HG03565 (cell line): ENCODE measurements around the gene PSMB10.

Experiments used
- ATAC-seq: cut with Tn5 transposase; IDR thresholded peaks from one replicate; pipeline ENCODE4 v1.9.1; 2021; ENCODE audit warnings: mild to moderate bottlenecking, moderate library complexity; ENCODE audit not compliant: unreplicated experiment

Gene PSMB10

DNA sequence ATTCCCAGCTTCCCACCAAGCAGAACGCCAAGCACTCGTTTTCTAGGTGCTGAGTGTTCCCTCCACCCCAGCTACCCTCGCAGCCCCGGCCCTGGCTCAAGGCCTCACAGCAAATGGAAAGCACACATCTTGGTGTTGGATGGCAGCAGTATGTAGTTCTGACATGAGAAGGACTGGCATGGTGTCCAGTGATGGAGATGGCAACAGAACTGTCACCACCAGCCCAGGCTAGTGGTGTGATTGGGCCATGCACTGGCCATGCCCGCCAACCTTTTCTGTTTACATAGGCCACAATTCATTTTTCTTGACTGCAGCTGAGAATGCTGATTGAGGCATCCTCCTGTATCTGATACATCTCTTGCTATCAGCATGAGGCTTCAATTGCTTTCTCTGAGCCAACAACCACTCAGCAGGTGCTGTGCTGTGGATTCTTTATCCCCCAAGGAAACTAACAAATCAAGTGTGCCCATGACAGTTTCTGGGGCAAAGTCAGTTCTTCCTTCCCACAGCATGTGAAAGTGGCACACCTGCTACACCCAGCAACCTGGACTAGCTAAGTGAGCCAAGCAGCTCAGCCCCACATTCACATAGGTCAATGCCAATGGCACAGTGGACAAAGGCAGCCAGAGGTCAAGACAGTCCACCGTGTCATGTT is 28.0 kb upstream of the PSMB10 start:
- no peak for ATAC-seq

DNA sequence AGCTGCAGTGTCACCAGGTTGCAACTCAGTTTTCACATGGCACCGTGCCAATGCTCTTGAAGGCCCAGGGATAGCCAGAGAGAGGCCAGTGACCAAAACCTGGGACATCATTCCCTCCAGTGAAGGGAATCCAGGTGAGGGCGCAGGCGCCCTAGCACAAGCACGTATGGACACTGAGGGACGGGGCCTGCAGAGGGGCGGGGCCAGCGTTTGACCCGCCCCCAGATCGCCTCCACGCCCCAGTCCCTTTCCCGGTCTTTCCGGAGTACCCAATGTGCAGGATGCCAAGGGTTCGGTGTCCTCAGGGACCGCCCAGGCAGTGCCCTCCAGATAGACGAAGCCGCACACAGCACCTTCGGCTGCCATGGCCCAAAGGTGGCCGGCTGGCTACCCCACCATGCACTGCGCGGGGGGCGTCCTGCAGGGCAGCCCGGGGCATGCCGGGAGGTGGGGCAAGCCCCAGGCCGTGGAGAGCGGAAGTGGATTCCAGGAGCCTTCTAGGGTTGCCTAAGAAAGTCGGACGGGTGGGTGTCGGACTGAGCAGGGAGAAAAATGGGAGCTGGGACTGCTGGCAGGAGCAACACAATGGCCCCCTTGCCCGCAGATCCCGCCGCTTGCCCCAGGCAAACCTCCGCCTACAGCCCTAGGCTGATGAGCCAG is 27.1 kb upstream of the PSMB10 start:
- ATAC-seq: no peak

DNA sequence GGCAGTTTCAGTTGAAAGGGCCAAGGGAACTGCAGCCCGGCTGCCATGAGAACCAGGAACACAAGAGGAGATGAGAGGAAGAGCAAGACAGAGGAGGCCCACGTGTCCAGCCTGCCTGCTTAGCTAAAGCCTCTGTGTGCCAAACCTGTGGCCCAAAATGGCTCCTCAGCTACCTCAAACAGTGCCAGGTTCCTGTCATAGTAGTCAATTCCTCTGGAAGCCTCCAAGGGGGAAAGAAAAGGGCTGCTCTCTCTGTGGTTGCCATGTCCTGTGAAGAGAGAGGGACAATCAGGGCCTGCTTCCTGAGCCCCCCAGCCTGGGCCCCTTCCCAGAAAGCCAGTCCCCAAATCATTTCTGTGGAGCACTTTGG is 26.6 kb upstream of the PSMB10 start:
- ATAC-seq: no peak

DNA sequence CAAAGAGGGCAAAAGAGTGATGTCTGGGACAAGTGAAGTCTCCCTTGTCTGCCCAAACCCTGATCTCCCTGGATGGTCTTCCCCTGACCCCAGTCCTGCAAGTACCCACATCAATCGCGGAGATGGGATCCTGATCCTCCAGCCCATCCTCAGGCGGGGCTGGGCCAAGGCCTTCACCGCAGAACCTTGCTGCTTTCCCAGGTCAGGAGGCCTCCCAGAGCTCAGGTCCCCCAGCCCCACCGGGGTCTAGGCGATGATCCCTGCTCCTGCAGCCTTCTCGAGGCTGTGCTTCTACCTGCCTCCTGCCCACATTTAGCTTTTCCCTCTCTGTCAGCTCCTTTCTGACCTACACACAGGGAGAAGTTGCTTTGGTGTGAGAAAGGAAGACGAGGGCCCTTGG is 25.5 kb upstream of the PSMB10 start:
- ATAC-seq: no peak

DNA sequence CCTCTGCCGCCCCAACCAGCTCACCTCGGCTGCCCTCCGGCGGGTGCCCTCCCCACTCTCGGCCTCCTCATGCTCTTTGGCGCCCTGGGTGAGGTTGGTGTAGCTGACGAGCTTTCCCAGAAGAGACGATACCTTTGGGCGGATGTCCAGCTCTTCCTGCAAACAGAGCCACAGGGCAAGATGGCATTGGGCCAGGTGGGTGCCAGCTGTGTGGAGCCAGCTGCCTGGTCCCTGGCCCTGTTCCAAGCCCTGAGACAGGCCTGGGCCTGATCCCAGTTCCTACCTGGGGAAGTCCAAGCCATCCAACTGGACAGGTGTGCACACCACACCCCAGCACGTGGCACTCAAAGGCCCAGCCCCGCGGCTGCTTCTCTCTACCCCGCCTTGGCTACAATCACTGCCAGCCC is 24.9 kb upstream of the PSMB10 start:
- no peak for ATAC-seq

DNA sequence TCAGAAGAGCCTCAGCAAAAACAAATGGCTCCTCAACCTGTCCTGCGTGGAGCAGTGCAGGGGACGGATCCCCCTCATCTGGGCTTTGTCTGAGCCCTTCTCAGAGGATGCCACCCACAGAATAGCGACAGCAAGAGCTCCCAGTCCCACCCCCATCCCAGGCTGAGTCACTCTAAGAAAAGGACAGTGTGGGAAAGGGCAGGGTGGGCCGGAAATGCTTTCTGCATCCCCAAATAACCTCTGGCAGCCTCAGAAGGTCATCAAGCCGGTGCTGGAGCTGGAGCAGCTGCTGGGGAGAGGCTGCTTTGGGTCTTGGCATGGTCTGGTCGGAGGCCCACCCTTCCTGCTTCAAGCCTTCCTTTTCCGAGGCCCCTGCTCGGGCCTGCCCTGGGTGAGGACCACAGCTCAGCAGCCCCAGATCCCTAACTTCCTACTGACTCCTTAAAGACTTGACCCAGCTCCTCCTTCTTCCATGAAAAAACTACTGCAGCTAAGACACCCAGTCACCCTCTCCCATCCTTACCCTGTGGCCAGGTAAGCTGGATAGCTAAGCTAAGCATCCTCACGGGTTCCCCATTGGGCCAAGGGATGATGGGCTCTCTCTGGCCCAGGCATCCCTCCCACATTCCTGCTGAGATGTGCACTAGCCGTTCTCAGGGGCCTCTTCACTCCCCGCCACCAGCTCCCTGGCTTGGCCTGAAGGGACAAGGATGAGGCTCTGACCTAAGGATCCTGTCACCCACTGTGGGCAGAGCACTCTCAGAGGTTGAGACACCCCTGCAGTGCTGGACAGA is 23.1 kb upstream of the PSMB10 start:
- no peak for ATAC-seq

DNA sequence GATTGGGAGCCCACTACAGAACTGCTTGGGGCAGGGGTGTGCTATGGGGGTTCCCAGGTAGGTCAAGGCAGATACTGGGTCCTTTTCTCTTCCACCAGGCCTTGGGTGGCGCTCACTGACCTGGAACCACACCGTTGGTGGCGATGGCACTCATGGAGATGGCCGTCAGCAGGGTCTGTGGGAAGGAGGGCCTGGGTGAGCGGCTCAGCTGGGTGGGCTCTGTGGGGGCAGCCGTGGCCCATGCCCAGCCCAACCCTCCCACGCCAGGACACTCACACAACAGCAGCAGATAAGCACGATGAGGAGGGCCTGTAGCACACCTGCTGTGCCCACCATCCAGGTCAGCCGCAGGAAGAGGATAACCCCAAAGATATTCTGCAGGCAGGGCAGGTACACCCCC is 21.0 kb upstream of the PSMB10 start:
- ATAC-seq: no peak

DNA sequence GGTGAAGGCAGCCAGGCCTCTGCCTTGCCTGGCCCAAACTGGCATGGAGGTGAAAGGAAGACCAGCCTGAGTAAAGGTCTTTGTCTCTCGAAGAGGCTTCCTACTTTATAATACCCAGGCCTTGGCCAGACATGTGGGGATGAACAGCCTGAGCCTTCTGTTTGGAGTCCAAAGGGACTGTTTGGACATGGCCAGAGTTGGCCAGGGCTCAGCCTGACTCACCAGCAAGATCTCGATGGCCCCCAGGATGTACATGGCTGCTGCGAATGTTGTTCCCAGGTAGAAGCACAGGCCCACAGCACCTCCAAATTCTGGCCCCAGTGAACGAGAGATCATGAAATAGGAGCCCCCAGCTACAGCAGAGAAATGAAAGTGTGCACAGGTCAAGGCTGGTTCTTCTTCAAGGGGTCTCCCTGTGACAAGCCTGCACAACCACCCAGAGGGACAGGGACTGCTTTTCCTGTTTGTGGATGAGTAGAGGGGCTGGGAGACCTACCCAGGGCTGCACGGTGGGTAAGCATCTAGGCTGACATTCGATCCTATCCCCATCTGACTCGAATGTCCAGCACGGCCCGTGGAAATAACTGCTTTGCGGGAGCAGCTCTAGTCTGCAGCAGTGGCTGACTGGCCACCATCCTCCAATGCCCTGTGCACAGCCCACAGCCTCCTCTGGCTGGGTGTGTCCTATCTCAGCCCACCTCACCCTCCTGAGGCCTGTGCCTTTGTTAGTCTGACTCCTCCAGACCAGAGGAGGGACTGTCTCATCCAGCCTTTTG is 18.0 kb upstream of the PSMB10 start:
- ATAC-seq: no peak

DNA sequence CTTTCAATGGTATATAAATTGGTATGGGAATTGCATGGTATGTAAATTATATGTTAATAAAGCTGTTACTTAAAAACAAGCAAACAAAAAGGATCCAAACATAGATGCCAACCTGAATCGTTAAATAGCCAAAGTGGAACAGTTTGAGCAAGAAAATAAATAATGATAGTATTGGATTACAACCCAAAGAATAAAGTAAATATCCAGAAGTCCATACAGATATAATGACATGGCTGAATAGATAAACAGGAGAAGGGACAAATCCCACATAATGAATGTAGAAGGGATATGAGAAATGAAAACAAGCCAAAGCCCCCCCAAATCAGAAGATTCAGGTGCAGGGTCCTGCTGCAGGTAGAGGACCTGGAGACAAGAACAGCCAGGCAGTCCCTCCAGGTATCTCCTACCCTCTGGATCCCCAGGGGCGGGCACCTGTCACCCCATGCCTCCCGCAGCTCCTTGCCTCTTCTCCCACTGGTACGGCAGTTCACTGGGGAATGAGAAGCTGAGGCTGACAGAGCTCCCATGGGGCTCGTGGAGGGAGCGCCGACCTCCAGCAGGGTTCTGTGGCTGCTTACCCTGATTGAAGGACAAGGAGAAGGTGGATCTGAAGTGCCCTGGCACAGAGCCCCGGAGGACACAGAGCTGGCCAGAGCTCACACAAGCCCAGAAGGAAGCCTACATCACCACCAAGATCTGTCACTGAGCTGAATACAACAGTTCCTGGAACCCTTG is 17.2 kb upstream of the PSMB10 start:
- ATAC-seq: no peak

DNA sequence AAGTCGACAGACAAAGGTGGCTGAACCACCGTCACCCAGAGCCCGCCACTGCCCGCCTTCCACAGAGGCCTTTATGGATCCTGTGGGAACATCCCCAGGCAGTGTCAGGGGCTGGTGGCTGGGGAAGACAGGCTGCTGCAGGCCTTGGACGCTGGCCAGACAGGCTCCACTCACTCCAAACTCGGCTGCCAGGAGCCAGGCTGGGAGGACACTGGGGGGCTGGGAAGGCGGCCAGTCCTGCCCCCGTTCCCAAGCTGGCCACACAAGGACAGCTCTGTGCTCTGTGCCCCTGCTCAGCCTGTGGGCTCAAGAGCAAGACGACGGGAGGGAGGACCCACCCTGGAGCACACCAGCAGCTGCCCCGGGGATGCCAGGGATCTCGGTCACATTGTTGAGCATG is 14.8 kb upstream of the PSMB10 start:
- no peak for ATAC-seq

DNA sequence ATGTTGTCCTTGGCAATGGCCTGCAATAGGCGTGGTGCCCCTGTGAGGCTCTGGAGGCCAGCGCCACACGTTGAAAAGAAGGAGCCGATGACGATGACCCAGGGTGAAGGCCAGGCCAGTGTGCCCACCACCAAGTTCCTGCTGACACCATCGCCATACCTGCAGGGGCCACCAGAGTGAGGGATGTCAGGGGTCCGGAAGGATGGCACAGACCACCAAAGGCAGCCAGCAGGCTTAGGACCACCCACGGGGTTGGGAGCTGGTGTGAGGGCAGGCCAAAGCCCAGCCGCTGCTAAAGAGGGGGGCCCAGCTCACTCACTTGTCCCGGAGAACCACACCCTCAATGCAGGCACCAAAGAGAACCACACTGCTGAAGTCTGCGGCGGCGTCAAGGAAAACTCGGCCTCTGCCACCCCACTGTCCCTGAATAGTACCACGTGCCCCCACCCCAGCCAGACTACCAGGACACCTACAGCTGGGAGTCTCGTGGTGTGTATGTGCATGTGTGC is 13.7 kb upstream of the PSMB10 start:
- ATAC-seq: no peak

DNA sequence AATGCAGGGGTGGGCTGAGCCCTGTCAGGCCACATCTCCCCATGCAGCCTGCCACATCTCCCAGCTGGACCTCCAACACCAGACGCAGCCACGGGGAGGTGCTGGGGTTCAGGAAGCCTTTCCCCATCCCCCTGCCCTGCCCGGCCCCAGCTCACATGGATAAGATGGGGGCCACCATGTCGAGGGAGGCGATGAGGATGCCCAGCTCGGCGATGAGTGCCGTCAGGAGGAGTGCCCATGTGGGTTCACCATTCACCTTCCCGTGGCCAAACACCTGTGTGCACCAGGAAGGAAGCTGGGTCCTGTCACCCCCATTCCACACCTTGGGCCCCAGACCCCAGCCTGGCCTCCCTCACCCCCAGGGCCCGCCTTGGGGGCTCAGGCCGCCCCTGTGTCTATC is 13.0 kb upstream of the PSMB10 start:
- no peak for ATAC-seq

DNA sequence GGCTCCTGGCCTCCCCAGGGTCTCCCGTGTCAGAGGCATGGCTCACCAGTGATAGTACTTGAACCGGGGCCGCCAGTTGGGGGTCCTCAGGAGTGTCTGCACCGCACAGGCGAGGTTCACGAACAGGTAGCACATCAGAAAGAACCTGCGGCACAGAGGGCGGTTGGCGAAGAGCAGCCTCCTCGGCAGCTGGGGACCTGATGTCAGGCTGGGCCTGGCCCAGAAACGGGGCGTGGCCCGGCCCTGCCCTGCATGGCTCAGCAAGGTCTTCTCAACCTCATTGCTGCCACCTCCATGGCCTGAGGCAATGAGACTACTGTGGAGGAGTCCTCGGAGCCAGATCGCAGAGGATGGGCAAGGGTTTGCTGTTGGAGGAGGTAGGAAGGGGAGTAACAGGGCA is 11.4 kb upstream of the PSMB10 start:
- no peak for ATAC-seq

DNA sequence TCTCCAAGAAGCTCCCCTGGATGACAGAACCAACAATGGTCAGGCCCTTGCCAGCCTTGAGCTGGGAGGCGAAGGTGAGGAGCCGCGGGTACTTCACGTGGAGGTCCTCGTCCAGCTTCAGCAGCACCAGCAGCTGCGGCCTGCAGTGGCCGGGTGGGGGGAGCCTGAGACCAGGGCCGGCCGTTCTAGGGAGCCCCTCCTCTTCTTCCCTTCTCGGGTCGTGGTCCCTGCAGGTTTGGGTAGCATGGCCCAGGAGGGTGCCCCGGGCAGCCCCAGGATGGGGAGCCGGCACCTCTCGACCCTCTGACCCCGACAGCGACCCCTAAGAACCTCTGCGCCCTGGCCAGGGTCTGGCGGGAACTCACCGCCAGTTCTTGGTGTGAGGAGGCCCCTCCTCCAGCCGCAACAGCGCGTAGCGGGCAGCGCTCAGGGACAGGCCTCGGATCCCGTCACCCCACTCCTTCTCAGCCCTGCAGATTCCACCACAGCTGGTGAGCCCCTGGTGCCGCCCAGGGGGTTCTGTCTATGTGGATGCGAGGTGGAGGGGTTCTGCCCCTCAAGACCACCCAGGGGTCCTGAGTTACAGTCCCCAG is 10.4 kb upstream of the PSMB10 start:
- no peak for ATAC-seq

DNA sequence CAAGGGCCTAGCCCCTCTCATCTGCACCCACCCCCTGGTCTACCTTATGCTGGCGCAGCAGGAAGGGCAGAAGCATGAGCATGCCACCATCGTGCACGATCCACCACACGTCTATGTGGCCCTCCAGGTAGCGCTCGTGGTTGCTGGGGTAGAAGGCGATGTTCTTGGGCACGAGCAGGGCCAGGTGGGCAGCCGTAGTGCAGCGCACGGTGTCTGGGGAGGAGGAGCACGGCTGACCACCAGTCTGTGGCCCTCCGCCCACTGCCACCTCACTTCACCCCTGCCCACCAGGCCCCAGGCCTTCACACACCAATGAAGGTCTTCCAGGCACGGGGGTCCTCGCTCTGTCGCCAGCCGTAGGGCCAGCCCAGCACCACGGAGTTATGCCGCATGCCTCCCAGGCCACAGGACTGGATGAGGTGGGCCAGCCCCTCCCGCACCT is 9.5 kb upstream of the PSMB10 start:
- ATAC-seq: no peak

DNA sequence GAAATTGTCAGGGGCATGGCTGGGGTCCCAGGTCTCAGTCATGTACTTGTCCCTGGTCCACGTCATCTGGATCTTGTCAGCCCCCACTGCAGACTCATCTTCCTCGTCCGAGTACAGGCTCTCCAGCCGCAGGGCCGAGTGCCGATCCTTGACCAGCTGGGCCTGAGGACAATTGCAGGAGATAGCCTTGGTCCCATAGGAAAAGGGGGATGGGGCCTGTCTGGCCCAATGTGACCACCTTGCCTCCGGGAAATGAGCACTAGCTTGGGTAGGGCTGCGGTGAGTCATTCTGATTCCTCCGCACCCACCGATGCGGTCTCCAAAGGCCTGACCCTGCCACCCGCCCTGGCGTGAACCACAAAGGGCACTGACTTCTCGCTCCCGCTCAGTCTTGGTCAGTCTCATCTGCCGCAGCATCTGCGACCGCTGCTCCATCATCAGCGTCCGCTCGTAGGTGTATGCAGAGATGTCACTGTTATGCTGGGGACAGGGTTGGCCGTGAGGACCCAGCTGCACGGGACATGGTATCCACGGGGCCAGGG is 8.8 kb upstream of the PSMB10 start:
- ATAC-seq: no peak

DNA sequence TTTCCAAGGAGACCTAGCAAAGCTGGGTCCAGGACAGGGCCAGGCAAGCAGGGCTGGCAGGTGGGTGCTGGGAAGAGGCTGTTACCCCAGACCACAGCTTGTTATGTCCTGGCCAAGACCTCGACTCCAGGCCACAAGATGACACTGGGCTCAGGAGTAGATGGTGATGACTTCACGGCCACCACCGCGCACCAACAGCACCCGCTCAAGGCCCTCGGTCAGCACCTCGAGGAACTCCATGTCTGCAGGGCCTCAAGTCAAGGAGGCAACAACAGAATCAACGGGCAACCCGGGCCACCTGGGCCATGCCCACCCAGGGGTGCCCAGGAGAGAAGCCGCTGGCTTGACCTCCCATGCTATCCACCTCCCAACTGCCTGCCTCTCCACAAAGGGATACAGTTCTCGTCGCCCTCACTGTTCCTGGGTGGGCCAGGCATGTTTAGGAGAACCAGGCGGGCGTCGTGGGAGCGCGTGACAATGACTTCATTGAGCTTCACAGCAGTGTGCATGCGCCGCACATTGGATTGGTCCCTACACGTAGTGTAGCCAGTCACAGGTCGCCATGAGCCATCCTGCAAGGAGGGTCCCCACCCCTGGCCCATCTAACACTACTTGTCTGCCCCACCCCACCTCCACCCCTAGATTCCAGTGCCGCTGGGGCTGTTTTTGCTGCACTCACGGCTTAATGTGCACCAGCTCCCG is 8.2 kb upstream of the PSMB10 start:
- ATAC-seq: no peak

DNA sequence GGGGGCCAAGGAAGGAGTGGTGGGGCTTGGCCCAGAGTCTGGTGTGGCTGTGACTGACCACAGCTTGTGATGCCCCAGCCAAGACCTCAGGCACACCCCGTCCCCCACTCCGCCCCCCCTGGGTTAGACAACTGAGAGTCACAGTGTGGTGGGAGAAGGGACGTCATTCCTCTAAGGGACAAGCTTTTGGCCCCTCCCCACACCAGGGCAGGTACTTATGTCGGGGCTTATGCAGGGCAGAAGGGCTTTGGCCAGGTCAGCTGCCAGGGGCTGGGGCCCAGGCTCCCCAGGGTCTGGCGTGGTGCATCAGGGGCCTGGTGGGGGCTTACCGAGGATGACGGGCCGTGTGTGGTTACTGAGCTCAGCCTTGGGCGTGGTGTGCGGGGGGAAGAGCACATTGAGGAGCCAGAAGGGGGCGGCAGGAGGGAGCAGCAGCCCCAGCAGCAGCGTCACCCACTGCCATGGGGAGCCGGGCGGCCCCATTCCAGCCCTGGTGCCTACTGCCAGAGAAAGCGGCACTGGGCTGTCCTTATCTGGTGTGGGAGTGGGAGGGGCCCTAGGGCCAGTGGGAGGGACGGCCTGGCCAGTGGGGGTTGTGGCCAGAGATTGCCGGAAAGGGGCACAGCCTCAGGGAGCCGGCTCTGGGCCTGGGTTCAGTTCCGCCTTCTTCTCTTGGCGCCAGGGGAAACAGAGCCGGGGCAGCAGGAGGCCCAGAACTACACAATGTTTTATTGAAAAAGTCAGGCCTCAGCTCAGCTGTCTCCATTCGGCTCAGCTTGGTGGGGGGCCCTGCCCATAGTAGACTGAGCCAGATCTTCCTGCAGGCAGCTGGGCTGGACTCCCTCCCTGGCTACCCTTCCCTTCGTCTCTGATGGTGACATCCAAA is 7.2 kb upstream of the PSMB10 start, which contains the start of gene LCAT:
TSS of gene LCAT (minus strand) at position 502 of the 886 bp plus-strand sequence. CDS start at position 483, 19 bp downstream.
- ATAC-seq: no peak
